ENCODE measurements around the gene INS. TPM values are rescaled to one million over a fixed set of nuclear protein-coding genes. Genes with fewer than 3 reads are reported as not detected.

Gene INS
- total and polyA plus RNA-seq, 4 experiments from 2014 or later, result not detected

Small RNA genes lying within 50 kb of the gene (microRNA-seq; reads per million reads assigned to microRNA genes)
- gene MIR4686 (ENCODE audit: borderline microRNAs expressed, borderline number of aligned reads, borderline replicate concordance) (not detected), gene MIR483 (ENCODE audit: borderline microRNAs expressed, borderline number of aligned reads, borderline replicate concordance) (not detected)

Other genes starting within 250 kb of the INS start
- 10 to 100 TPM in 1 of 2 experiments, 1 to 10 TPM in 1; 9.3 to 10.5 TPM for gene TNNT3, start 241.5 kb downstream of the INS start, total RNA-seq
- not detected for gene TNNT3, start 241.5 kb downstream of the INS start, polyA plus RNA-seq
- gene MRPL23, start 213.9 kb downstream of the INS start, total RNA-seq, result 10 to 100 TPM; 43.9 to 51.0 TPM
- gene MRPL23, start 213.9 kb downstream of the INS start, polyA plus RNA-seq, result 10 to 100 TPM; 15.2 to 45.8 TPM
- not detected for gene H19, start 163.4 kb downstream of the INS start, total RNA-seq
- gene H19, start 163.4 kb downstream of the INS start, polyA plus RNA-seq, result not detected
- gene IGF2, start 21.8 kb downstream of the INS start, total RNA-seq, result not detected
- not detected for gene IGF2, start 21.8 kb downstream of the INS start, polyA plus RNA-seq
- not detected for gene TH, start 10.6 kb upstream of the INS start, total RNA-seq
- not detected for gene TH, start 10.6 kb upstream of the INS start, polyA plus RNA-seq
- under 1 TPM in 1 of 2 experiments, not detected in 1; 0.29 TPM for gene ASCL2, start 109.4 kb upstream of the INS start, total RNA-seq
- gene ASCL2, start 109.4 kb upstream of the INS start, polyA plus RNA-seq, result under 1 TPM in 1 of 2 donors, not detected in 1; 0.57 TPM
- gene C11orf21, start 140.7 kb upstream of the INS start, total RNA-seq, result 10 to 100 TPM; 64.5 to 65.6 TPM
- 10 to 100 TPM in 1 of 2 donors, 1 to 10 TPM in 1; 9.4 to 10.8 TPM for gene C11orf21, start 140.7 kb upstream of the INS start, polyA plus RNA-seq
- gene TSPAN32, start 140.8 kb upstream of the INS start, total RNA-seq, result 10 to 100 TPM; 41.5 to 50.2 TPM
- gene TSPAN32, start 140.8 kb upstream of the INS start, polyA plus RNA-seq, result 10 to 100 TPM; 14.6 to 52.7 TPM
- 100 to 1,000 TPM; 113 to 118 TPM for gene CD81, start 216.1 kb upstream of the INS start, total RNA-seq
- 10 to 100 TPM; 15.2 to 54.1 TPM for gene CD81, start 216.1 kb upstream of the INS start, polyA plus RNA-seq
- gene TSSC4, start 239.5 kb upstream of the INS start, total RNA-seq, result 10 to 100 TPM; 58.6 to 65.8 TPM
- 10 to 100 TPM; 54.6 to 79.8 TPM for gene TSSC4, start 239.5 kb upstream of the INS start, polyA plus RNA-seq